Fibroblast of mammary gland (primary cell): ENCODE data around the gene FTH1.
"Not testable (repeated sequence)": the region's sequence is repeated elsewhere in the genome, so short reads cannot be mapped to it uniquely, and the experiment has no call there.

ENCODE experiments used
- DNase-seq: peaks from one replicate; pipeline ENCODE4 v3.0.0-alpha.2; 2010; ENCODE audit warnings: low read depth
- H3K4me3 ChIP-seq: 2 replicates; pipeline ENCODE4 v1.5.1; 2011; ENCODE audit warnings: low read depth, mild to moderate bottlenecking, low read length, moderate library complexity; ENCODE audit not compliant: control insufficient read depth
- CTCF ChIP-seq: conservative IDR thresholded peaks from 2 replicates; pipeline ENCODE4 v1.5.1; 2011; ENCODE audit warnings: low read depth, low read length, inconsistent platforms; ENCODE audit not compliant: control insufficient read depth, insufficient read depth

Gene FTH1

GRCh38 chr11:61969391-61969758 is 1.9 kb upstream of the FTH1 start:
- no peak for TF ChIP-seq CTCF
- no peak for DNase-seq
- no peak overlapping the region for H3K4me3 ChIP-seq

DNA sequence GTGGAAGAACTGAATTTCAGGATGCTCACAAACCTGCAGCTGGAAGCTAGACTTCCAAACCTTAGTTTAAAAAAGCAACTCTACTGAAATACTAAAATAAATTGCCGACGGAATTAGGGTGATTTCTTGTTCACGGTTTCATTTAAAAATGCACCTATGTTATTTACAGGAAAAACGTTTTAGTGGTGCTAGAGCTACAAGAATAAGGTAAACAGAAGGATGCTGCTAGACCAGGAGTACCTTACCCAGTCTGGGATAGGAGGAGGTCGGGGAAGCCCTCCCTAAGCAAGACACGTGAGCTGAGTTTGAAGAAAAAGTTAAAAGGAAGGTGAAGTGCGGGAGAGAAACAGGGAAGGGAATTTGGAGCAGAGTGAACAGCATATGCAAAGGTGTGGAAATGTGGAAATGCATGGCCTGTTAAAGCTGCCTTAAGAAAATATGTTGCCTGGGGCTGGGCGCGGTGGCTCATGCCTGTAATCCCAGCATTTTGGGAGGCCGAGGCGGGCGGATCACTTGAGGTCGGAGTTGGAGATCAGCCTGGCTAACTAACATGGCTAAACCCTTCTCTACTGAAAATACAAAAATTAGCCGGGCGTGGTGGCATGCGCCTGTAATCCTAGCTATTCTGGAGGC is 1.4 kb upstream of the FTH1 start:
- no peak for DNase-seq
- peak overlapping the region; percentile 87 for H3K4me3 ChIP-seq
- TF ChIP-seq CTCF = no peak

- no peak for DNase-seq
- no peak for TF ChIP-seq CTCF
- H3K4me3 ChIP-seq = peak overlapping the region; percentile 87
Measured at GRCh38 chr11:61967924-61968757, 707 bp upstream of the FTH1 start.

GRCh38 chr11:61966734-61967115 is 709 bp downstream of the FTH1 start:
- no peak for TF ChIP-seq CTCF
- peak overlapping the region; percentile 87 for H3K4me3 ChIP-seq
- no peak for DNase-seq

- H3K4me3 ChIP-seq = peak overlapping the region; percentile 87
- DNase-seq = not testable (repeated sequence)
Measured at GRCh38 chr11:61964666-61965271, 2.7 kb downstream of the FTH1 start.

- TF ChIP-seq CTCF = no peak
- H3K4me3 ChIP-seq = peak overlapping the region; percentile 87
- DNase-seq = no peak
Measured at GRCh38 chr11:61964058-61964665, 3.3 kb downstream of the FTH1 start.
